ENCODE measurements around the gene ARPC4.
"Not testable (repeated sequence)": the region's sequence is repeated elsewhere in the genome, so short reads cannot be mapped to it uniquely, and the experiment has no call there.

The ARPC4 gene

GRCh38 chr3:9825451-9826040 is 32.7 kb downstream of the ARPC4 start:
- no peak for DNase-seq (ENCODE audit: low spot score)

- DNase-seq (ENCODE audit: low spot score) = no peak
Observed at GRCh38 chr3:9826815-9827573, 34.1 kb downstream of the ARPC4 start.

GRCh38 chr3:9828801-9829755 is 36.2 kb downstream of the ARPC4 start:
- DNase-seq (ENCODE audit: low spot score) = no peak

- DNase-seq (ENCODE audit: low spot score) = no peak
Observed at GRCh38 chr3:9831253-9831652, 38.4 kb downstream of the ARPC4 start.

GRCh38 chr3:9833078-9833477 is 40.2 kb downstream of the ARPC4 start:
- no peak for DNase-seq (ENCODE audit: low spot score)

GRCh38 chr3:9834520-9835380 is 41.9 kb downstream of the ARPC4 start:
- DNase-seq (ENCODE audit: low spot score) = no peak

GRCh38 chr3:9837701-9838582 is 45.1 kb downstream of the ARPC4 start:
- no peak for DNase-seq (ENCODE audit: low spot score)

- DNase-seq (ENCODE audit: low spot score) = no peak
Observed at GRCh38 chr3:9838856-9839255, 46.0 kb downstream of the ARPC4 start.

- DNase-seq (ENCODE audit: low spot score) = no peak
Observed at GRCh38 chr3:9841015-9841414, 48.1 kb downstream of the ARPC4 start.

- peak; percentile 100 for DNase-seq (ENCODE audit: low spot score)
Observed at GRCh38 chr3:9843715-9844438, 51.0 kb downstream of the ARPC4 start, which contains the start of gene RPUSD3. TSS of gene RPUSD3 (minus strand) at chr3:9844008. CDS start at chr3:9843990, 18 bp downstream.

- DNase-seq (ENCODE audit: low spot score) = no peak
Observed at GRCh38 chr3:9846231-9846630, 53.3 kb downstream of the ARPC4 start.

- DNase-seq (ENCODE audit: low spot score) = no peak
Observed at GRCh38 chr3:9846931-9847488, 54.1 kb downstream of the ARPC4 start.

- DNase-seq (ENCODE audit: low spot score) = not testable (repeated sequence)
Observed at GRCh38 chr3:9847870-9848269, 55.0 kb downstream of the ARPC4 start.

GRCh38 chr3:9848860-9849259 is 56.0 kb downstream of the ARPC4 start:
- DNase-seq (ENCODE audit: low spot score) = not testable (repeated sequence)

- not testable (repeated sequence) for DNase-seq (ENCODE audit: low spot score)
Observed at GRCh38 chr3:9851383-9851782, 58.5 kb downstream of the ARPC4 start.

- DNase-seq (ENCODE audit: low spot score) = not testable (repeated sequence)
Observed at GRCh38 chr3:9851926-9852325, 59.0 kb downstream of the ARPC4 start.

- DNase-seq (ENCODE audit: low spot score) = no peak
Observed at GRCh38 chr3:9852528-9852927, 59.6 kb downstream of the ARPC4 start.

GRCh38 chr3:9854291-9854940 is 61.5 kb downstream of the ARPC4 start:
- not testable (repeated sequence) for DNase-seq (ENCODE audit: low spot score)

GRCh38 chr3:9855594-9855993 is 62.7 kb downstream of the ARPC4 start:
- DNase-seq (ENCODE audit: low spot score) = no peak
